ENCODE measurements around the gene FAM78A.
A peak's percentile ranks its signal among the peaks of the same experiment; 100 is the strongest.

Gene FAM78A

DNA sequence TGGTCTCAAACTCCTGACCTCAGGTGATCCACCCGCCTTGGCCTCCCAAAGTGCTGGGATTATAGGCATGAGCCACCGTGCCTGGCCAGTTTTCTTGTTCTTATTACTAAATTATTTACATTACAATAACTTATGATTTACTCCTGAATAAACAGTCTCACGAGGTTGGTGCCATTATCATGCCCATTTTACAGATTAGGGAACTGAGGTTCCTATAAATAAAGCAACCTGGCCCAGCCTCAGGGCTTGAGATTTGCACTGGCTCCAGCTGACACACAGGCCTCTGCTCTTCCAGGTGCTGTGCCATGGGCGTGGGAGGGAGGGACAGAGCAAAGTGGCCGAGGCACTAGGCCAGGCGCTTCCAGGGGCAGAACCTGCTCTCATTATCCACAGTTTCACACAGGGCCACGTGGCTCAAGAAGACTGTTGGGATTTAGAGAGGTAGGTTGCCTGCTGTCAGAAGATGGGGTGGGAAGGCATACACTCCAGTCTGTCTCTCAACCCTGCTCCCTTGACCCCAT is 15.5 kb upstream of the FAM78A start:
- Mint-ChIP-seq H3K4me1 (no peaks in the 10 kb centered on the region), H3K36me3 (no peaks in the 10 kb centered on the region), H3K27me3 (no peaks in the 10 kb centered on the region), H3K9me3 (no peaks in the 10 kb centered on the region), H3K4me3 (no peak overlapping the region), H3K27ac (no peak overlapping the region)

DNA sequence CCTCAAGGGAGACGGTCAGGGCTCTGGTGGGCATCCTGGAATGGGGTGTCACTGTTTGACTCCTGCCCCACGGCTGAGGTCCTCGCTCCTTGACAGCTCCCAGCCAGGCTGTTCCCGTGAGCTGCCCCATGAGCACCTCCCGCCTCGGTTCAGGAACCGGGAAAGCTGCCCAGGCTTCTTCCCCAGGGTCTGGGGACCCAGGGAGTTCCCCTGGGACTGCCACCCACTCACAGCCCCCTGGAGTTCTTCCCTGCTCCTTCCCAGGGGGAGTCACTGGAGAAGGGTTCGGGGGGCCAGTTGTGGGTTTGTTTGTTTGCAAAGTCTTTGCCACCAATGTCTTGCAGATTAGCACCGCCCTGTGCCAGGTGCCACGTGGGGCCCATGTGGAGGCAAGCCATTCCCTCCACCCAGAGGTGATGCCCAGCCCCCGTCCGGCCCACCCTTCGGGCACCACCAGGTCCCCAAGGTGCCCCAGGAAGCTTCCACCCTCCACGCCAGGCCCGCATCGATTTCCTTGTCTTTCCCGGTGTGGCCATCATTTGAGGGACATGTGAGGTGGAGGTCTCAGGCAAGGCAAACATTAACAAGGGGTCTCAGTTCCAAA is 14.6 kb upstream of the FAM78A start:
- H3K4me3 Mint-ChIP-seq: no peak overlapping the region
- no peaks in the 10 kb centered on the region for H3K4me1 Mint-ChIP-seq

GRCh38 chr9:131290036-131290766 is 13.9 kb upstream of the FAM78A start:
- no peaks in the 10 kb centered on the region for H3K27me3 Mint-ChIP-seq
- no peaks in the 10 kb centered on the region for H3K9me3 Mint-ChIP-seq
- no peaks in the 10 kb centered on the region for H3K4me1 Mint-ChIP-seq
- H3K4me3 Mint-ChIP-seq: no peak overlapping the region
- no peaks in the 10 kb centered on the region for H3K36me3 Mint-ChIP-seq
- H3K27ac Mint-ChIP-seq: no peak overlapping the region

More for the DNA sequence above, 14.6 kb upstream of the FAM78A start:
- no peaks in the 10 kb centered on the region for H3K36me3 Mint-ChIP-seq
- no peak overlapping the region for H3K27ac Mint-ChIP-seq
- no peaks in the 10 kb centered on the region for H3K9me3 Mint-ChIP-seq
- H3K27me3 Mint-ChIP-seq: no peaks in the 10 kb centered on the region

- Mint-ChIP-seq H3K27ac (no peak within 1 kb of the TSS), H3K4me3 (no peak within 1 kb of the TSS), H3K27me3 (no peaks in the 10 kb centered on the region), H3K36me3 (no peaks in the 10 kb centered on the region), H3K4me1 (no peaks in the 10 kb centered on the region), H3K9me3 (no peaks in the 10 kb centered on the region)
These were observed 13.2 kb upstream of the FAM78A start, which contains the start of gene PLPP7 for GRCh38 chr9:131289301-131290035. TSS of gene PLPP7 (plus strand) at chr9:131289723. CDS start at chr9:131289998, 275 bp downstream.

- Mint-ChIP-seq H3K9me3 (no peaks in the 10 kb centered on the region), H3K4me3 (no peak overlapping the region), H3K36me3 (no peaks in the 10 kb centered on the region), H3K27ac (no peak overlapping the region), H3K4me1 (peaks cover 2% of the 10 kb centered on the region), H3K27me3 (no peaks in the 10 kb centered on the region)
These were observed 11.9 kb upstream of the FAM78A start for GRCh38 chr9:131288217-131288616.

GRCh38 chr9:131287359-131287758 is 11.0 kb upstream of the FAM78A start:
- no peaks in the 10 kb centered on the region for H3K9me3 Mint-ChIP-seq
- no peak overlapping the region for H3K4me3 Mint-ChIP-seq
- H3K27ac Mint-ChIP-seq: no peak overlapping the region
- peaks cover 4% of the 10 kb centered on the region for H3K4me1 Mint-ChIP-seq
- H3K36me3 Mint-ChIP-seq: no peaks in the 10 kb centered on the region
- no peaks in the 10 kb centered on the region for H3K27me3 Mint-ChIP-seq

GRCh38 chr9:131284856-131285255 is 8.5 kb upstream of the FAM78A start:
- peak overlapping the region; percentile 59 for H3K27ac Mint-ChIP-seq
- H3K27me3 Mint-ChIP-seq: no peaks in the 10 kb centered on the region
- H3K4me1 Mint-ChIP-seq: peaks cover 13% of the 10 kb centered on the region
- H3K4me3 Mint-ChIP-seq: no peak overlapping the region
- no peaks in the 10 kb centered on the region for H3K36me3 Mint-ChIP-seq
- H3K9me3 Mint-ChIP-seq: no peaks in the 10 kb centered on the region

DNA sequence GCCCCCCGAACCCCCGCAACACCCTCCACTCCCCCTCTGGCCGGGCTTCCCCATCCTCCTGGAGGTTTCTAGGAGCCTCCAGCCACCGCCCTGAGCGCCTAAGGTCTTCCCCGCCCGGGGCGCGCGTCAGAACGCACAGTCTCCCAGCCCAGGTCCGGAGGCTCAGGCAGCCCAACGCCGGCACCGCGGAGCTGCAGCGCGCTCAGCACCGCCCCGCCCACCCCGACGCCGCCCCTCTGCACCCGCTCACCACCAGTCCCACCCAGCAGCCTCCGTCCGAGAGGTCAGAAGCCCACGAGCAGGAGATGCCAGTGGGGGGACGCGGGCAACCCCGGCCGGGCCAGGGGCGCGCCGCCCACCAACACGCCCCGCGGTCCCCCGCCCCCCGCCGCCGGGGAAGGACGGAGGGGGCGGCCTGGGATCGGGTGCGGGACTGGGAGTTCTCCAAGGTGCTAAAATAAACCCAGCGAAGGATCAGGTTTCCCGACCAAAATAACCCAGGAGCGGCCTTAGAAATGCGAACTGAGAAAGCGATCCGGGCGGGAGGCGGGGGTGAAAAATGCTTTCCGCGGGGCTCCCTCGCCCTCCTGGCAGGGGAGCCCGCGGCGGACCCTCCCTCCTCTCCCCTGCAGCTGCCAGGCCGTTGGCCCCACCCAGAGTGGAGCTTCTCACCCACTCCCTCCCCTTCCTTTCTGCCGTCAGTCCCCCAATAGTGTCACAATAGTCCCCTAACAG is 6.5 kb upstream of the FAM78A start:
- no peaks in the 10 kb centered on the region for H3K36me3 Mint-ChIP-seq
- H3K27me3 Mint-ChIP-seq: no peaks in the 10 kb centered on the region
- H3K27ac Mint-ChIP-seq: no peak overlapping the region
- H3K9me3 Mint-ChIP-seq: no peaks in the 10 kb centered on the region
- no peak overlapping the region for H3K4me3 Mint-ChIP-seq
- peaks cover 25% of the 10 kb centered on the region for H3K4me1 Mint-ChIP-seq

- H3K27me3 Mint-ChIP-seq: no peaks in the 10 kb centered on the region
- peak overlapping the region; percentile 55 for H3K4me3 Mint-ChIP-seq
- no peak overlapping the region for H3K27ac Mint-ChIP-seq
- H3K36me3 Mint-ChIP-seq: no peaks in the 10 kb centered on the region
- peaks cover 25% of the 10 kb centered on the region for H3K4me1 Mint-ChIP-seq
- H3K9me3 Mint-ChIP-seq: no peaks in the 10 kb centered on the region
These were observed 5.9 kb upstream of the FAM78A start for GRCh38 chr9:131282175-131282574.

DNA sequence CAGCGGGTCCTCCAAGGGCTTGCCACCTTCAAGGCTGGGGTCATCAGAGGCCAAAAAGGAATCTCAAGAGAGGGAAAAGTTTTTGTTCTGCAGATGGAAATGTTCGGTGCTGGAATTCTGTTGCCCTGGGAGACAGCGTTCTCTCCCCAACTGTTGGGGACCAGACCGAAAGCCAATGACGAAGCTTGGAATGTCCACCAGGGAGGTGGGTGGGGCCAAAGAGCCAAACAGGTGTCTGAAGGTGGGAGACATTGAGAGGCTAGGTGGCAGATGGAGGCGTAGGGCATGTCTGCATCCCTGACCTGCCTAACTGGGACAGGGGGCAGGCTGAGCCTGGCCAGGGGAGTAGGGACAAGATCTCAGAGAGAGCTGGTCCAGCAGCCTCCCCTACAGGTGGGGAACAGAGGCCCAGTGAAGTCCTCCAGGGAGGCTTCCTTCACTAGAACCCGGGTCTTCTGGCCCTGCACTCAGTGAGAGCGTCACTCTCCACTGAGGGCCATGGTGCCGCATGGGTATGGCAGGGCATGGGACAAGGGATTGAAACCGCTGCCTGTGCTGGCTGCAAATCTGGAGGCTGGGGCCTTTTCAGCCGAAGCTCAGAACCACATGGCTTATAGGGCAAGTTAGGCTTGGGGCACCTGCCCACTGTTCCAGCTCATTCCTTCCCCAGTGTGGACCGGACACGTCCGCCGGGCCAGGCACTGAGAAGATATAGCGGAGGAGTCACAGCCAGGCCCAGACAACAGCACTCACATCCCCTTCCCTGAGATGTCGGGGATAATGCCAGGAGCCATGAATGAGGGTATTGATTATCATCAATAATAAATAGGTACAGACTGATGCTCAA is 5.0 kb upstream of the FAM78A start:
- Mint-ChIP-seq H3K4me3 (peak overlapping the region; percentile 55), H3K27me3 (no peaks in the 10 kb centered on the region), H3K36me3 (no peaks in the 10 kb centered on the region), H3K27ac (no peak overlapping the region), H3K4me1 (peaks cover 25% of the 10 kb centered on the region), H3K9me3 (no peaks in the 10 kb centered on the region)

DNA sequence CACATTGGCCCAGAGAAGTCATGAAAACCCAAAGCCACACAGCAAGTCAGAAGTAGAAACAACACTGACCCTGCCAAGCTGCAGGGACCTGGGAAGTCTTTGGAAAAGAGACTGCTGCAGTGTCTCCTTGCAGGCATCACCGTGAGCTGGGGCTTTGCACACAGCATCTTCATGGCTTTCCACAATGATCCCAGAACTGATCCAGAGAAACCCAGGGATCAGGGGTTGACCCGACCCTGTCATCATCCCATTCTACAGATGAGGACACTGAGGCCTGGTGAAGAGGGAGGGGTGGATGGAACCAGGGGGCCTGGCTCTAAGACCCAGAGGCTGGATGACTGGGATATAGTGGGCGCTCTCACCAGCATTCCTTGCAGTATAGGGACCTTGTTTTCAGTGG is 4.3 kb upstream of the FAM78A start:
- Mint-ChIP-seq H3K4me3 (no peak overlapping the region), H3K9me3 (no peaks in the 10 kb centered on the region), H3K4me1 (peaks cover 25% of the 10 kb centered on the region), H3K27me3 (no peaks in the 10 kb centered on the region), H3K36me3 (no peaks in the 10 kb centered on the region), H3K27ac (no peak overlapping the region)

DNA sequence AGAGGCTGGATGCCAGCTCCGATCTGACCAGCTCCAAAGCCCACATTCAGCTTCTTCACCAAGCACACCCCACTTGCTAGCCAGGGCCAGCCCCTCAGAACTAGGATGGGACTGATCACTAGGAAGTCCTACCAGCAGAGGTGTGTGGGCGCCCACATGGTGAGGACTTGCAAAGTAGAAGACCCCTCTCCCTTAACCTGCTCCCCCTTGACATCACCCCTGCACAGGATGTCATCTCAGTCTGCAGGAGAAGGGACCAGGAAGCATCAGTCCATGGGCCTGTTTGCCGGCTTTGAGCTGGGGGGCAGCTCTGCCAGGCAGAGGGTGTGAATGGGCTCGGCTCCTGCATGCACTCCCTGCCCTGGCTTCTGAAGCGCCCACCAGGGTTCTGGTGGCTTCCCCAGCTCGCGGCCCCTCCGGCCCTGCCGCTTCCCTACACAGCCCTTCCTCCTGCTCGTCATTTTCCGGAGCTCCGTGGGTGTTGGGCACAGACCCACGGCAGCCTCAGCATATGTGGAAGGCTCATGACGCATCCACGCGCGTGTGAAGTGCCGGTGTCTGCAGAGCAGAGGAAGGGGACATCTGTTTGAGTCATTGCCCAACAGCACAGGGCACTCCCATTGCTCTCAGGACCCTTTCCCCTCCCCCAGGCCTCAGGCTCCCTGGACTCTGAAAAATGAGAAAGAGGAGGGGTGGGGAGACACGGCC is 3.7 kb upstream of the FAM78A start:
- H3K4me1 Mint-ChIP-seq: peaks cover 25% of the 10 kb centered on the region
- no peaks in the 10 kb centered on the region for H3K27me3 Mint-ChIP-seq
- no peaks in the 10 kb centered on the region for H3K36me3 Mint-ChIP-seq
- no peaks in the 10 kb centered on the region for H3K9me3 Mint-ChIP-seq
- H3K4me3 Mint-ChIP-seq: no peak overlapping the region
- H3K27ac Mint-ChIP-seq: no peak overlapping the region

- Mint-ChIP-seq H3K4me3 (peak overlapping the region; percentile 88), H3K9me3 (no peaks in the 10 kb centered on the region), H3K4me1 (peaks cover 25% of the 10 kb centered on the region), H3K36me3 (no peaks in the 10 kb centered on the region), H3K27me3 (no peaks in the 10 kb centered on the region), H3K27ac (no peak overlapping the region)
These were observed 3.0 kb upstream of the FAM78A start for GRCh38 chr9:131279196-131279862.

DNA sequence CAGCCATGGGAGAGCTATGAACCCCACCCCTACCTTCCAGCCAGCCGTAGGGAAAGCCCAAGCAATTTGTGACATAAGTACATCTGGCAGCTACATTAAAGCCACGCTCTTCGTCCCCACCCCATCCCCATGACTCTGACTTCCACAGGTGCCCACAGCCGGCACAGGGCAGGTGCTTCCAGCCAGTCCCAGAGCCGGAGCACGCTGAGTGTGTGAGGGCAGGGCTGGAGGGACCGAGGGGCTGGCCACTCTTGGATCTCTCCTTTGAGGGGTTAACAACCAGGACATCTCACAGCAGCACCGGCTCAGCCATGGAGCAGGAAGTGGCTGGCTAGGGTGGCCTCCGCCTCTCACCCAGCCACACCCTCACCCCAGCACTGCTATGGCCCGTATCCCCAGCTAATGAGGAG is 2.4 kb upstream of the FAM78A start:
- H3K27me3 Mint-ChIP-seq: no peaks in the 10 kb centered on the region
- no peak overlapping the region for H3K27ac Mint-ChIP-seq
- H3K9me3 Mint-ChIP-seq: no peaks in the 10 kb centered on the region
- peaks cover 25% of the 10 kb centered on the region for H3K4me1 Mint-ChIP-seq
- H3K36me3 Mint-ChIP-seq: no peaks in the 10 kb centered on the region
- peak overlapping the region; percentile 88 for H3K4me3 Mint-ChIP-seq

Measured in activated naive CD4-positive, alpha-beta T cell treated with anti-CD3 and anti-CD28 coated beads, Interleukin-2, amount 50 U/mL, for 24 hours (primary cell).